NCI-H82 treated with DMSO at 0.1 percent for 48 hours (cell line): ENCODE measurements around the gene PHACTR4.
"Not testable (repeated sequence)": the region's sequence is repeated elsewhere in the genome, so short reads cannot be mapped to it uniquely, and the experiment has no call there.

Experiments used
- DNase-seq: peaks from one replicate; lab custom pipeline; 2025; ENCODE audit not compliant: unreplicated experiment; lab: John Stamatoyannopoulos, UW

Gene PHACTR4

DNA sequence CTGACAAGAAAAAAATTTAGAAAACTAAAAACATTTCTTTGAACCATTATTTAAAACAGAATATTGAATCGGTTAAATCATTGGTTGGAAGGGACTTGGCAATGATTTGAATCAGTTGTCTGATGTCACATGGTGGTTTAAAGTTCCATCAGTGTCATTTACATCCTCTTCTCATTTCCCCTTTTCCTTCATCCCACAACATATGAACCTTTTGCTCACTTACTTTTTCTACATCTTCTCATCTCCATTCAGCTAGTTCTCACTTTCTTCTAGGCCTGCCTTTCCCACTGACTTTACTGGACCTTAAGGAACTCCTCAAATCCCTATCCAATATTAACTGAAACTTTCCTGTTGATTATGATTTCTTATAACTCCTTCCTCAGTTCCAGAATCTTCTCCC is 58.5 kb downstream of the PHACTR4 start:
- no peak for DNase-seq

GRCh38 chr1:28428990-28429520 is 59.5 kb downstream of the PHACTR4 start:
- DNase-seq, result no peak

- DNase-seq, result no peak
Observed at GRCh38 chr1:28436211-28436769, 66.8 kb downstream of the PHACTR4 start.

GRCh38 chr1:28437264-28437923 is 67.9 kb downstream of the PHACTR4 start:
- peak; percentile 61 for DNase-seq

GRCh38 chr1:28437924-28438699 is 68.6 kb downstream of the PHACTR4 start:
- DNase-seq, result peak; percentile 47

GRCh38 chr1:28439320-28439719 is 69.8 kb downstream of the PHACTR4 start:
- no peak for DNase-seq

- DNase-seq, result no peak
Observed at GRCh38 chr1:28441674-28442073, 72.1 kb downstream of the PHACTR4 start.

DNA sequence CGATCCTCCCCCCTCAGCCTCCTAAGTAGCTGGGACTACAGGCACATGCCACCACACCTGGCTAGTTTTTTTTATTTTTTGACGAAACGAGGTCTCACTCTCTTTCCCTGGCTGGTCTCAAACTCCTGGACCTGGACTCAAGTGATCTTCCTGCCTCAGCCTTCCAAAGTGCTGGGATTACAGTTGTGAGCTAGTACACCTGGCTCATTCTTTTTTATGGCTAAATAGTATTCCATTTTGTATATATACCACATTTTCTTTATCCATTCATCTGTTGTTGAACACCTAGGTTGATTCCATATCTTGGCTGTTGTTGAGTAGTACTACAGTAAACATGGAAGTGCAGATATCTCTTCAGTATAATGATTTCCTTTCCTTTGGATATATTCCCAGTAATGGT is 74.0 kb downstream of the PHACTR4 start:
- DNase-seq, result no peak

DNA sequence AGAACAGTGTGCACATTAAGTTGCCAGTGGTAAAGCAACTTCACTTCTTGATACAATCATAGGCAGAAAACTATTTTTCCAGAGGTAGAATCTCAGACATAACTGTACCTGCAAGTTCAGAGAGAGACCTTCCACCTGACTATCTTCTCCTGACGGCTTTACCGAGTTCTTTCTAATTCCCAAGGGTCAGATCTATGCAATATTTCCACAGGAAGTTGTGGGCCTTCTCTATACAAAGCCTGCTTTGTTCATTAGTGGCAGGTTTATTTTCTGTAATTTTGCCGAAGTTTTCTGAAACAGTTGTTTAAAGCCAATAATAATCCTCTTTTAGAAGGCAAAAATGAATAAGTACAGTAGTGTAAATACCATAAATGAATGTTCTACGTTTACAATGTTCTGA is 78.1 kb downstream of the PHACTR4 start:
- no peak for DNase-seq

DNA sequence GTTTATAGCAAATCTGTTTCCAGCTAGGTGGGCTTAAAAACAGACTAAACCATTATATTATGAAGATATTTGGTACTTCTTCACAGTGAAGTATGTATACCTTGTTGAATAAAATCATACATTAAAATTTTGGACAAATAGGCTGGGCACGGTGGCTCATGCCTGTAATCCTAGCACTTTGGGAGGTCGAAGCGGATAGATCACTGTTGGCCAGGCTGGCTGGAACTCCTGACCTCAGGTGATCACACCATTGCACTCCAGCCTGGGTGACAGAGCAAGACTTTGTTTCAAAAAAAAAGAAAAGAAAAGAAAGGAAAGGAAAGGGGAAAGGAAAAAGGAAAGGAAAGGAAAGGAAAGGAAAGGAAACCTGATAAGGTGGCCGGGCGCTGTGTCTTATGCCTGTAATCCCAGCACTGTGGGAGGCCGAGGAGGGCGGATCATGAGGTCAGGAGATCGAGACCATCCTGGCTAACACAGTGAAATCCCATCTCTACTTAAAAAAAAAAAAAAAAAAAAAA is 78.6 kb downstream of the PHACTR4 start:
- DNase-seq, result not testable (repeated sequence)

DNA sequence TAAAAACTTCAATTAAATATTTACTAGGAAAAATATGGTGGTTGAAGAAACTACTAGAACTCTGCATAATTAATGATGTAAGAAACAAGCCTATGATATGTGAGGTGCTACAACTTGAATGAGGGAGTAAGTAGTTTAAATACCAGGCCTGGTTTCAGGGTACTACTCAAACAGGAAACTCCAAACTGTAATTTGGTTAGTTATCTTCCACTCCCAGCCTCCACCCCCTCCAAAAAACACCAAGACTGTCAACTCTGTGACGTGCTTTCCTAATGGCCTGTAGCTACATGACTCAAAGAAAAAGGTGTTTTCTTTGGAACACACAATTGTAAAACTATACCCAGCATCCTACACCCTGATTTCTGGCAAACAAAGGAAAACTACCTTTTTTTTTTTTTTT is 80.4 kb downstream of the PHACTR4 start:
- DNase-seq, result no peak

DNA sequence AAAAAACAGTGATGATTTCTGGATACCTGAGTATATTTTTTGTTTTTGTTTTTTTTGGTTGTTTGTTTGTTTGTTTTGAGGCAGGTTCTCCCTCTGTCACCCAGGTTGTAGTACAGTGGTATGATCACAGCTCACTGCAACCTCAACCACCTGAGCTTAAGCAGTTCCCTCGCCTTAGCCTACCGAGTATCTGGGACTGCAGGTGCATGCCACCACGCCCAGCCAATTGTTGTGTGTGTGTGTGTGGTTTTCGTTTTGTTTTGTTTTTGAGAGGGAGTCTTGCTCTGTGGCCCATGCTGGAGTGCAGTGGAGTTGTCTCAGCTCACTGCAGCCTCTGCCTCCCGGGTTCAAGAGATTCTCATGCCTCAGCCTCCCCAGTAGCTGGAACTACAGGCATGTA is 81.0 kb downstream of the PHACTR4 start:
- DNase-seq, result no peak

GRCh38 chr1:28451011-28451410 is 81.5 kb downstream of the PHACTR4 start:
- DNase-seq, result no peak

DNA sequence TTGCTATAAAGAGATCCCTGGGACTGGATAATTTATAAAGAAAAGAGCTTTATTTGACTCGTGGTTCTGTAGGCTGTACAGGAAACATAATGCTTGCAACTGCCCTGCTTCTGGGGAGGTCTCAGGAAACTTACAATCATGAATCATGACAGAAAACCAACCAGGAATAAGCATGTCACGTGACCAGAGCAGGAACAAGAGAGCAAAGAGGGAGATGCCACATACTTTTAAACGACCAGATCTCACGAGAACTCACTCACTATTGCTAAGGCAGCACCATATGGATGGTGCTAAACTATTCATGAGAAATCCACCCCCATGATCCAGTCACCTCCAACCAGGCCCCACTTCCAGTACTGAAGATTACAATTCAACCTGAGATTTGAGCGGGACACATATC is 86.5 kb downstream of the PHACTR4 start:
- no peak for DNase-seq

GRCh38 chr1:28457678-28458077 is 88.1 kb downstream of the PHACTR4 start:
- DNase-seq, result no peak

GRCh38 chr1:28458237-28459228 is 89.0 kb downstream of the PHACTR4 start:
- no peak for DNase-seq

- DNase-seq, result no peak
Observed at GRCh38 chr1:28466226-28466778, 96.8 kb downstream of the PHACTR4 start.

- DNase-seq, result no peak
Observed at GRCh38 chr1:28470146-28470545, 100.6 kb downstream of the PHACTR4 start.

GRCh38 chr1:28479497-28479896 is 110.0 kb downstream of the PHACTR4 start:
- not testable (repeated sequence) for DNase-seq

- no peak for DNase-seq
Observed at GRCh38 chr1:28480308-28480707, 110.8 kb downstream of the PHACTR4 start.
